Activated naive CD8-positive, alpha-beta T cell treated with anti-CD3 and anti-CD28 coated beads, Interleukin-2, amount 10 ng/mL, durations not matched to agents 7 days and 5 days (primary cell): ENCODE data around the gene LZTS3. TPM values are rescaled to one million over a fixed set of nuclear protein-coding genes. Genes with fewer than 3 reads are reported as not detected.
"Not testable (repeated sequence)": the region's sequence is repeated elsewhere in the genome, so short reads cannot be mapped to it uniquely, and the experiment has no call there.

ENCODE experiments used
- ATAC-seq: fragments of 150-1000 bp; cut with Tn5 transposase; one replicate; pipeline ENCODE4 v1.10.0; 2021; ENCODE audit warnings: low read depth, moderate library complexity
- POLR2A ChIA-PET: fragments of 350-600 bp; sonication (Branson Sonifier 250); formaldehyde crosslinking; loops from one replicate; lab custom pipeline; 2021; ENCODE audit warnings: antibody characterized with exemption; lab: Charles Lee
- DNase-seq: peaks from one replicate; pipeline ENCODE4 v3.0.0; 2021
- H3K27ac Mint-ChIP-seq: one replicate; pipeline ENCODE4 v1.8.0; 2022; ENCODE audit warnings: mild to moderate bottlenecking, mixed read lengths
- H3K27me3 Mint-ChIP-seq: one replicate; pipeline ENCODE4 v1.8.0; 2022; ENCODE audit warnings: mild to moderate bottlenecking, moderate library complexity, mixed read lengths
- H3K36me3 Mint-ChIP-seq: one replicate; pipeline ENCODE4 v1.8.0; 2021; ENCODE audit warnings: mild to moderate bottlenecking, mixed read lengths
- H3K4me1 Mint-ChIP-seq: one replicate; pipeline ENCODE4 v1.8.0; 2021; ENCODE audit warnings: mixed read lengths
- H3K4me3 Mint-ChIP-seq: one replicate; pipeline ENCODE4 v1.8.0; 2022; ENCODE audit warnings: mild to moderate bottlenecking, moderate library complexity, mixed read lengths
- H3K9me3 Mint-ChIP-seq: one replicate; pipeline ENCODE4 v1.8.0; 2021; ENCODE audit warnings: mixed read lengths
- total RNA-seq, 2 experiments: library from RNA; stranded (reverse); gene quantifications; one replicate each; pipeline ENCODE4 v1.2.3, GENCODE V29; 2021

Gene LZTS3
- total RNA-seq, 2 experiments from 2014 or later = 2.1 to 2.5 TPM

GRCh38 chr20:3133155-3133554 lies 40.2 kb downstream of the LZTS3 start:
- no peak overlapping the region for H3K27ac Mint-ChIP-seq
- no peaks in the 10 kb centered on the region for H3K27me3 Mint-ChIP-seq

GRCh38 chr20:3130051-3130600 lies 43.2 kb downstream of the LZTS3 start:
- Mint-ChIP-seq H3K9me3 (no peaks in the 10 kb centered on the region), H3K36me3 (peaks cover 8% of the 10 kb centered on the region), H3K27ac (no peak overlapping the region), H3K27me3 (no peaks in the 10 kb centered on the region), H3K4me1 (no peaks in the 10 kb centered on the region), H3K4me3 (no peak overlapping the region)
- ATAC-seq (no peak), DNase-seq (no peak)
- POLR2A ChIA-PET = interaction anchor here (0.7 to 1.1 kb wide), 3 partner anchors 27 to 422 kb away, joined by 3 to 5 read pairs (median 3); partner anchors contain the start of genes FASTKD5 and UBOX5

More at GRCh38 chr20:3133155-3133554, 40.2 kb downstream of the LZTS3 start:
- POLR2A ChIA-PET = no interaction called here
- no peaks in the 10 kb centered on the region for H3K9me3 Mint-ChIP-seq
- peaks cover 2% of the 10 kb centered on the region for H3K36me3 Mint-ChIP-seq
- H3K4me1 Mint-ChIP-seq = no peaks in the 10 kb centered on the region
- ATAC-seq (no peak), DNase-seq (no peak)
- H3K4me3 Mint-ChIP-seq = no peak overlapping the region

DNA sequence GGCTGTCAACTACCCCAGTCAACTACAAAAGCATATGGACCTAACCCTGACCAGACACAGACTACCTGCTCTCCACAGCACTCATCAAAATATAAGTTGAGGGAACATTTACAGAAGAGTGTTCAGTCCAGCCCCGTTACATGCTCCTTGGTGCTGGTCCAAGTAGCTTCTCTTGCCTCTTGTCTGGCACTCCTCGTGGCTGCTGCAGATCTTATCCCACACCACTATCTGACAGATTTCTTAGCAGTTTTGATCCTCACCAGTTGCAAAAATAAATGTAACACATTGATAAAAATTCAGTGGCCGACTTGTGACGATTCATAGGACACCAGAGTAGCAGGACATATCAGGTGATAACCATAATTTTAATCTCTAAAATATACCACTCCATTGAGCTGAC lies 44.3 kb downstream of the LZTS3 start:
- no peaks in the 10 kb centered on the region for H3K27me3 Mint-ChIP-seq
- no peak overlapping the region for H3K27ac Mint-ChIP-seq
- peaks cover 11% of the 10 kb centered on the region for H3K36me3 Mint-ChIP-seq
- no peaks in the 10 kb centered on the region for H3K4me1 Mint-ChIP-seq
- no peak for DNase-seq
- ATAC-seq = no peak
- H3K9me3 Mint-ChIP-seq = peaks cover 2% of the 10 kb centered on the region
- POLR2A ChIA-PET = interaction anchor here (0.9 to 1.1 kb wide), 2 partner anchors 28 to 31 kb away, joined by 3 read pairs; partner anchors contain the start of genes FASTKD5 and UBOX5
- no peak overlapping the region for H3K4me3 Mint-ChIP-seq

GRCh38 chr20:3128275-3128984 lies 44.9 kb downstream of the LZTS3 start:
- H3K36me3 Mint-ChIP-seq = peaks cover 14% of the 10 kb centered on the region
- H3K27ac Mint-ChIP-seq = no peak overlapping the region
- H3K27me3 Mint-ChIP-seq = no peaks in the 10 kb centered on the region
- peaks cover 5% of the 10 kb centered on the region for H3K9me3 Mint-ChIP-seq
- H3K4me3 Mint-ChIP-seq = no peak overlapping the region
- peaks cover 2% of the 10 kb centered on the region for H3K4me1 Mint-ChIP-seq
- ATAC-seq = no peak
- POLR2A ChIA-PET = no interaction called here
- DNase-seq = no peak

GRCh38 chr20:3126527-3126859 lies 46.9 kb downstream of the LZTS3 start:
- ATAC-seq (no peak), DNase-seq (no peak)
- Mint-ChIP-seq H3K27ac (no peak overlapping the region), H3K4me1 (peaks cover 18% of the 10 kb centered on the region), H3K4me3 (no peak overlapping the region), H3K27me3 (no peaks in the 10 kb centered on the region), H3K36me3 (peaks cover 27% of the 10 kb centered on the region), H3K9me3 (peaks cover 9% of the 10 kb centered on the region)
- POLR2A ChIA-PET = no interaction called here

DNA sequence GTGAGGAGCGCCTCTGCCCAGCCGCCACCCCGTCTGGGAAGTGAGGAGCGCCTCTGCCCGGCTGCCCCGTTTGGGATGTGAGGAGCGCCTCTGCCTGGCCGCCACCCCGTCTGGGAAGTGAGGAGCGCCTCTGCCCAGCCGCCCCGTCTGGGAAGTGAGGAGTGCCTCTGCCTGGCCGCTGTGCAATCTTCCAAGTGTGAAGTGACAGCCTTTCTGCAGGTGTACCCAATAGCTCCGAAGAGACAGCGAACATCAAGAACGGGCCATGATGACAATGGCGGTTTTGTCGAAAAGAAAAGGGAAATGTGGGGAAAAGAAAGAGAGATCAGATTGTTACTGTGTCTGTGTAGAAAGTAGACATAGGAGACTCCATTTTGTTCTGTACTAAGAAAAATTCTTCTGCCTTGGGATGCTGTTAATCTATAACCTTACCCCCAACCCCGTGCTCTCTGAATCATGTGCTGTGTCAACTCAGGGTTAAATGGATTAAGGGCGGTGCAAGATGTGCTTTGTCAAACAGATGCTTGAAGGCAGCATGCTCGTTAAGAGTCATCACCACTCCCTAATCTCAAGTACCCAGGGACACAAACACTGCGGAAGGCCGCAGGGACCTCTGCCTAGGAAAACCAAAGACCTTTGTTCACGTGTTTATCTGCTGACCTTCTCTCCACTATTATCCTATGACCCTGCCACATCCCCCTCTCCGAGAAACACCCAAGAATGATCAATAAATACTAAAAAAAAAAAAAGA lies 47.4 kb downstream of the LZTS3 start:
- H3K27me3 Mint-ChIP-seq, POLR2A ChIA-PET, H3K27ac Mint-ChIP-seq, ATAC-seq, H3K4me3 Mint-ChIP-seq, DNase-seq, H3K9me3 Mint-ChIP-seq: not testable (repeated sequence)
- H3K4me1 Mint-ChIP-seq = peaks cover 24% of the 10 kb centered on the region
- H3K36me3 Mint-ChIP-seq = peaks cover 29% of the 10 kb centered on the region

DNA sequence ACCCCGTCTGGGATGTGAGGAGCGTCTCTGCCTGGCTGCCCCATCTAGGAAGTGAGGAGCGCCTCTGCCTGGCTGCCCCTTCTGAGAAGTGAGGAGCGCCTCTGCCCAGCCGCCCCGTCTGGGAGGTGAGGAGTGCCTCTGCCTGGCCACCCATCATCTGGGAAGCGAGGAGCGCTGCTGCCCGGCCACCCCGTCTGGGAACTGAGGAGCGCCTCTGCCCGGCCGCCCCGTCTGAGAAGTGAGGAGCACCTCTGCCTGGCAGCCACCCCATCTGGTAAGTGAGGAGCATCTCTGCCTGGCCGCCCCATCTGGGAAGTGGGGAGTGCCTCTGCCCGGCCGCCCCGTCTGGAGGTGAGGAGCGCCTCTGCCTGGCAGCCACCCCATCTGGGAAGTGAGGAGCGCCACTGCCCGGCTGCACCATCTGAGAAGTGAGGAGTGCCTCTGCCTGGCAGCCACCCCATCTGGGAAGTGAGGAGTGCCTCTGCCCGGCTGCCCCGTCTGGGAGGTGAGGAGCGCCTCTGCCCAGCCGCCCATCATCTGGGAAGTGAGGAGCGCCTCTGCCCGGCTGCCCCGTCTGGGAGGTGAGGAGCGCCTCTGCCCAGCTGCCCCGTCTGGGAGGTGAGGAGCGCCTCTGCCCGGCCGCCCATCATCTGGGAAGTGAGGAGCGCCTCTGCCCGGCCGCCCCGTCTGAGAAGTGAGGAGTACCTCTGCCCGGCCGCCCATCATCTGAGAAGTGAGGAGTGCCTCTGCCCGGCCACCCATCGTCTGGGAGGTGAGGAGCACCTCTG lies 48.4 kb downstream of the LZTS3 start:
- ATAC-seq, DNase-seq, H3K27me3 Mint-ChIP-seq, H3K9me3 Mint-ChIP-seq, H3K27ac Mint-ChIP-seq, POLR2A ChIA-PET, H3K4me3 Mint-ChIP-seq: not testable (repeated sequence)
- Mint-ChIP-seq H3K4me1 (peaks cover 29% of the 10 kb centered on the region), H3K36me3 (peaks cover 29% of the 10 kb centered on the region)

- Mint-ChIP-seq H3K36me3 (peaks cover 29% of the 10 kb centered on the region), H3K4me1 (peaks cover 33% of the 10 kb centered on the region)
- DNase-seq, ATAC-seq, H3K27me3 Mint-ChIP-seq, POLR2A ChIA-PET, H3K9me3 Mint-ChIP-seq, H3K4me3 Mint-ChIP-seq, H3K27ac Mint-ChIP-seq: not testable (repeated sequence)
Observed at GRCh38 chr20:3124163-3124562, 49.2 kb downstream of the LZTS3 start.

DNA sequence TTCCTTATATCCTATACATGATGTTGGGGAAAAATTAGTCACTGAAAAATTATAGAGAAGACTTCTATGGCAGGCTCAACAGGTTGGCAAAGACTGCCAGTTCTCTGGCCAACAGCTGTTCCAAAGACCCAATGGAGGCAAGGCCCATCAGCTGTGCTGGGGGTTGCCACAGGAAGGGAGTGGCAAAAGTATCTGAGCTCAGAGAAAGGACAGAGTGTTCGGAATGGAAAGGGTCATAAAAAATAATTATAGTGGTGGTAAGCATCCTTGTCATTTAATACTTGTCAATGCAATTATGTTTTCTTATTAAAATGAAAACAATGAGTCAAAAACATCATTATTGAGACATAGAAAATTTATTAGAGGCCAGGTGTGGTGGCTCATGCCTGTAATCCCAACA lies 49.8 kb downstream of the LZTS3 start:
- ATAC-seq = no peak
- Mint-ChIP-seq H3K4me1 (peaks cover 34% of the 10 kb centered on the region), H3K9me3 (peaks cover 9% of the 10 kb centered on the region), H3K36me3 (peaks cover 31% of the 10 kb centered on the region), H3K27me3 (no peaks in the 10 kb centered on the region), H3K4me3 (no peak overlapping the region), H3K27ac (peak overlapping the region; percentile 97)
- DNase-seq = no peak
- POLR2A ChIA-PET = no interaction called here

DNA sequence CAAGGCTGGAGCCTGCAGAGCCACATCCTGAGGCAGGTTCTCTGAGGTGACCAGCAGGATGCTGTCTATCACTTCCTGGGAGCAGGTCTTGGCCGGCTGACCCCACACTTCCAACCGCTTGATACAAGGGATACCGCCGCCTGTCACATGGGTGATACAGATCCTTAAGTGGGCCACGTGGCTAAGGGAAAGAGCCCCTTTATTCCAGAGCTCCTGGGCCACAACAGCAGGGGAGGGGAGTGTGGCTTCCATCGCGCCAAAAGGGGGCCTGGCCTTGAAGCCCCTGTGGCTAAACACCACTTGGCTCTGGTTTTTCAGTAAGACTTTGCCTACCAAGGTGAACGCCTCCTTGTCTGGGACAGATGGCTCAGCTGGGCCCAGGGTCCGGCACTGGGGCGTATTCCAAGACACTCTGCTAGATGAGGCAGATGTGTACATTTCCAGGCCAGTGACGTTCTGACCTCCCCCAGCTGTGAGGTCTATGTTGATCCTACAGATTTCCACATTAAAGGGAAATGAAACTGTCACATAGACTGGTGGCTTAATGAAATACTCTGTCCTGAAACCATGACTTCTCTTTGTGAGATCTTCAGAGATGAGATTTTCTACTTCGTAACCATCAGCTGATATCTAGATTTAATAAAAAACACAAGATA lies 51.3 kb downstream of the LZTS3 start:
- Mint-ChIP-seq H3K9me3 (peaks cover 9% of the 10 kb centered on the region), H3K4me3 (peak overlapping the region; percentile 81), H3K27ac (peak overlapping the region; percentile 97), H3K36me3 (peaks cover 31% of the 10 kb centered on the region), H3K27me3 (no peaks in the 10 kb centered on the region), H3K4me1 (peaks cover 38% of the 10 kb centered on the region)
- DNase-seq (no peak), ATAC-seq (no peak)
- POLR2A ChIA-PET = interaction anchor here (1.3 to 2.8 kb wide), 2 partner anchors 35 to 37 kb away, joined by 6 to 21 read pairs; partner anchors contain the start of genes FASTKD5 and UBOX5

GRCh38 chr20:3121271-3121911 lies 52.0 kb downstream of the LZTS3 start:
- Mint-ChIP-seq H3K36me3 (peaks cover 28% of the 10 kb centered on the region), H3K27me3 (no peaks in the 10 kb centered on the region), H3K9me3 (peaks cover 9% of the 10 kb centered on the region), H3K4me3 (peak overlapping the region; percentile 81), H3K27ac (peak overlapping the region; percentile 97), H3K4me1 (peaks cover 38% of the 10 kb centered on the region)
- DNase-seq (peak; percentile 42), ATAC-seq (peak; percentile 90)
- POLR2A ChIA-PET = interaction anchor here (1.3 to 2.8 kb wide), 2 partner anchors 35 to 38 kb away, joined by 6 to 21 read pairs; partner anchors contain the start of genes FASTKD5 and UBOX5

DNA sequence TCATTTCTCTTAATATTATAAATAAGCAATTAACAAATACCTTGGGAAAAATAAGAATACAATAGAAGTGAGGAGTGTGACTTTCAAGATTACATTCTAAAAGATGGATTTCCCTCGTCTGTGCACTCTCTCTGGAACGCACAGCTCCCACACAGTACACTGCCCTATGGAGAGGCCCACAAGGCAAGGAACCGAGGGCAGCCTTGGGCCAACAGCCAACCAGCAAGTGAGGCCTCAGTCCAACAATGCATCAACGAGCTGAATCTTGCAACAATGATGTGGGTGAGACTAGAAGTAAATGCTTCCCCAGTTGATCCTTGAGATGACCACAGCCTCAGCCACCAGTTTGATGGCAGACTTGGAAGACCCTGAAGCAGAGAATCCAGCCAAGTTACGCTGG lies 54.3 kb downstream of the LZTS3 start:
- ATAC-seq = no peak
- POLR2A ChIA-PET = no interaction called here
- Mint-ChIP-seq H3K36me3 (peaks cover 23% of the 10 kb centered on the region), H3K4me1 (peaks cover 39% of the 10 kb centered on the region), H3K9me3 (peaks cover 7% of the 10 kb centered on the region), H3K27me3 (no peaks in the 10 kb centered on the region), H3K27ac (no peak overlapping the region), H3K4me3 (no peak overlapping the region)
- no peak for DNase-seq
